HEK293T (cell line): ENCODE measurements around the gene CDON.

ENCODE experiments used
- ARNT ChIP-seq: fragments of 450-650 bp; IDR thresholded peaks from 2 replicates; pipeline ENCODE4 v1.6.1; 2017; ENCODE audit warnings: mild to moderate bottlenecking
- BHLHE40 ChIP-seq: fragments of 450-650 bp; IDR thresholded peaks from 2 replicates; pipeline ENCODE4 v1.6.1; 2016; ENCODE audit warnings: mild to moderate bottlenecking, moderate library complexity, borderline replicate concordance
- CTBP1 ChIP-seq: fragments of 450-650 bp; IDR thresholded peaks from 2 replicates; pipeline ENCODE4 v1.6.1; 2016; ENCODE audit warnings: borderline replicate concordance
- FOXA1 ChIP-seq: fragments of 450-650 bp; IDR thresholded peaks from 2 replicates; pipeline ENCODE4 v1.6.1; 2016; ENCODE audit warnings: mild to moderate bottlenecking
- FOXM1 ChIP-seq: fragments of 450-650 bp; IDR thresholded peaks from 2 replicates; pipeline ENCODE4 v1.6.1; 2017; ENCODE audit warnings: mild to moderate bottlenecking, borderline replicate concordance
- LEF1 ChIP-seq: fragments of 450-650 bp; IDR thresholded peaks from 2 replicates; pipeline ENCODE4 v1.6.1; 2017; ENCODE audit warnings: mild to moderate bottlenecking, borderline replicate concordance
- NFRKB ChIP-seq: fragments of 450-650 bp; IDR thresholded peaks from 2 replicates; pipeline ENCODE4 v1.6.1; 2016; ENCODE audit warnings: mild to moderate bottlenecking, moderate library complexity
- PKNOX1 ChIP-seq: fragments of 450-650 bp; IDR thresholded peaks from 2 replicates; pipeline ENCODE4 v1.6.1; 2016
- SP1 ChIP-seq: fragments of 450-650 bp; IDR thresholded peaks from 2 replicates; pipeline ENCODE4 v1.6.1; 2017
- SUZ12 ChIP-seq: fragments of 450-650 bp; IDR thresholded peaks from 2 replicates; pipeline ENCODE4 v1.6.1; 2016; ENCODE audit warnings: mild to moderate bottlenecking
- TARDBP ChIP-seq: fragments of 450-650 bp; IDR thresholded peaks from 2 replicates; pipeline ENCODE4 v1.6.1; 2016

- no peak for TF ChIP-seq NFRKB
- no peak for TF ChIP-seq SUZ12
- TF ChIP-seq SP1: no peak
- TF ChIP-seq ARNT: no peak
- no peak for TF ChIP-seq FOXA1
- TF ChIP-seq FOXM1: no peak
- no peak for TF ChIP-seq BHLHE40
- TF ChIP-seq LEF1: no peak
- TF ChIP-seq TARDBP: no peak
- no peak for TF ChIP-seq PKNOX1
- TF ChIP-seq CTBP1: no peak
Observed at GRCh38 chr11:125977333-125977732, 85.3 kb downstream of the CDON start.
